Hematopoietic multipotent progenitor cell treated with erythropoietin and hydrocortisone succinate and interleukin-3 and kit ligand, for 17 days (in vitro differentiated cells): ENCODE data around the gene TRRAP.

Experiments
- DNase-seq: peaks from one replicate; pipeline ENCODE4 v3.0.0-alpha.2; 2015; ENCODE audit warnings: low spot score

Gene TRRAP

DNA sequence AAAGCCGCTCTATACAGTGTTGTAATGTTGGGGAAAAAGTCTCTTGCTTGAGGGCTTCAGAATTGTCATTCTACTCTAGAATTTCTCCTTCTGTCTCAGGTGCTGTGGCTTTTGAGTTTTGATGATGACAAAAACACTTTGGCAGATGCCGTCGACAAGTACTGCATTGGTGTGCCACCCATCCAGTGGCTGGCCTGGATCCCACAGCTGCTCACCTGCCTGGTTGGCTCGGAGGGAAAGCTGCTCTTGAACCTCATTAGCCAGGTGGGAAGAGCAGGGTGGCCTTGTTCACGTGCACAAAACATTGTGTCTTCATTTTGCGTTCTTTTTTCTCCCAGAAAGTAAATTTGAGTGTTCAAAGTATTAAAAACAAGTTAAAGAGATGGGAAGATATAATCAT lies 112.0 kb downstream of the TRRAP start:
- DNase-seq, result no peak

DNA sequence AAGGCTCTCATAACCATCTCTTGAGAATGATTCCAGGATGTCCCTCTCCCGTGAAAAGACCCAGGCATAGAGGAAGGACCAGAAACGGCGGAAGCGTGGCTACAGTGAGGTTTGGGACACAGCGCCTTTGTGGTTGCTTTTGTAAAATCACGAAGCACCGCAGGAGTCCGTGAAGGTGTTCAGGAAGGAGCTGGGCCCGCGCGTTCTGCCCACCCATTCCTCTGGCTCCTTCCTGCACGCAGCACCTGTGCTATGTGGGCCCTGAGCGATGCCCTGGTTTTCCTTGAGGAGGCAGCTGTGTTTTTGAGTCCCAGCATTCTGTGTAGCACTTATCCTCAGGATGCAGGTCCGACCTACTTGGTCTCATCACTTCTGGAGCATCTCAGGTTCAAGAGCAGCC lies 112.8 kb downstream of the TRRAP start:
- no peak for DNase-seq

DNA sequence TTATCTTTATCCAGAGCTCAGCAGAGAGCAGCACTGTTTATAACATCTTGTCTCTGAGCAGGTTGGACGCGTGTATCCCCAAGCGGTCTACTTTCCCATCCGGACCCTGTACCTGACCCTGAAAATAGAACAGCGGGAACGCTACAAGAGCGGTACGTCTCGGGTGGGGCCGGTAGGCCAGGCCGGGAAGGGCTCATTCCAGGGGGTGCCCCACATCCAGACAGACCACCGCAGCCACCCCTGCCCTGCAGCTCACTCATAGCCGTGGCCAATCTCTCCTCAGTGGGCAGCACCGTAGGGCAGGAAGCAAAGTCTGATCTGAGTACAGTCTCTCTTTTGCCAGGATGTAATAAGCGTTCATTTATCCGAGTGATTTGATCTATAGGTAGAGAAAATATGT lies 113.7 kb downstream of the TRRAP start:
- no peak for DNase-seq

DNA sequence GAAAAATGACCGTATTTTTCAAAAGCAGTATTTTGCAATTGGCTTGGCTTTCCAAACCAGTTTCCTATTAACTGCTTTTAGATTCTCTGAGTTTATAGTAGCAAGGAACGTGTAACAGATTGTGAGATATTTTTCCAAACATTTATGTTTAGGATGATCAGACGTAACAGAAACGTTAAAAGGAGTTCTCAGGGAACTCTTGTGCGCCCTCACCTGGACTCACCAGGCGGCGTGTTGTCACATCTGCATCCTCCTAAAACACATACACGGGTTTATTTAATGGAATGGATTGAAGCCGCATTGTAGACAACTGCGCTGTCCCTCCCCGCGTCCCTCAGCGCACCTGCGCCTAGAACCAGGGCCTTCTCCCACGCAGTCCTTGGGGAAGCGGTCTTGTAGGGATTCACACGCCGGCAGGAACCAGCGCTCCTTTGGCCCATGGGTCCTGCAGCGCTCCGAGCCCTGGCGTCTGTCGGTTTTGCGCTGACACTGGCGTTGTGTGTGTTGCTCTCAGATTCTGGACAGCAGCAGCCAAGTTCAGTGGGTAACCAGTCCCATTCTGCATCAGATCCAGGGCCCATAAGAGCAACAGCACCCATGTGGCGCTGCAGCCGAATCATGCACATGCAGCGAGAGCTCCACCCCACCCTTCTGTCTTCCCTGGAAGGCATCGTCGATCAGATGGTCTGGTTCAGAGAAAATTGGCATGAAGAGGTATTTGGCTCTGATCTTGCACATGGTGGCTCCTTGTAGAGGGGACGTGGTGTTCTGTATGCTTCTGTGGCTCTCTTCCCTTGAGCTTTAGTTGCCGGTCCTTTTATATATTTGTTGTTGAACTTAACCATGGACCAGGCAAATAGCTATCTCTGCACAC lies 114.9 kb downstream of the TRRAP start:
- DNase-seq, result no peak

GRCh38 chr7:98994046-98994944 lies 116.0 kb downstream of the TRRAP start:
- DNase-seq, result no peak

DNA sequence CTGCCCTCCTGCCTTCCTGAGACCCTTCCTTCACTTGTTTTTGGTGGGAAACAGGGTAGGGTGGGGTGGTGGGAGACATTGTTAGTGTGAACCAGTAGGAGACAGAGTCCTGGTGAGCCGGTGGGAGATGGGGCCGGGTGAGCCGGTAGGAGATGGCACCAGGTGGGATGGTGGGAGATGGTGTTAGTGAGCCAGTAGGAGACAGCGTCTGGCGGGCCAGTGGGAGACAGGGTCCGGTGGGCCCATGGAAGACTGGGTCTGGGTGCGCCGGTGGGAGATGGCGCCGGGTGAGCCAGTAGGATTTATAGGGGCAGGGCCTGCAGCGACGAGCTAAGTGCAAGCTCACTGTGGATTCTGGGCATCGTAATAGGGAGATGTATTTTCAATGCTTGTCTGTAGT lies 116.8 kb downstream of the TRRAP start:
- DNase-seq, result no peak

GRCh38 chr7:98995523-98996149 lies 117.3 kb downstream of the TRRAP start:
- DNase-seq, result no peak

DNA sequence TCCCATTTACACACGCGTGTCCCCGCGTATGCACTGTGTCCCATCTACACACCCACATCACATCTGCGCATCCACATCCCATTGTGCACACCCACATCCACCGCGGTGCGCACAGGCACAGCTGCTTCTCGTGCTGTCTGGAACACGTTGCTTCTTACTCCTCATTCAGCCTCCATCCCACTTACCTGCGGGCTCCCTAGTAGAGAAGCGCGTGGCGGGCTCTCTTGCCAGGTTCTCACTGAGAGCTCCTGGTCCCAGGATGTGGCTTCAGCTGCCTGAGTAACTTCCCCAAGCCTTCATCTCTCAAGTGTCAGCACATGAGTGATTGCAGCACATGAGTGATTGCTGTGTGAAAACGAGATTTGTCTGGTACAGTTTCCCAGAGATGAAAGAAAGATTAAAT lies 117.8 kb downstream of the TRRAP start:
- DNase-seq, result no peak

GRCh38 chr7:98997846-98998245 lies 119.5 kb downstream of the TRRAP start:
- no peak for DNase-seq

DNA sequence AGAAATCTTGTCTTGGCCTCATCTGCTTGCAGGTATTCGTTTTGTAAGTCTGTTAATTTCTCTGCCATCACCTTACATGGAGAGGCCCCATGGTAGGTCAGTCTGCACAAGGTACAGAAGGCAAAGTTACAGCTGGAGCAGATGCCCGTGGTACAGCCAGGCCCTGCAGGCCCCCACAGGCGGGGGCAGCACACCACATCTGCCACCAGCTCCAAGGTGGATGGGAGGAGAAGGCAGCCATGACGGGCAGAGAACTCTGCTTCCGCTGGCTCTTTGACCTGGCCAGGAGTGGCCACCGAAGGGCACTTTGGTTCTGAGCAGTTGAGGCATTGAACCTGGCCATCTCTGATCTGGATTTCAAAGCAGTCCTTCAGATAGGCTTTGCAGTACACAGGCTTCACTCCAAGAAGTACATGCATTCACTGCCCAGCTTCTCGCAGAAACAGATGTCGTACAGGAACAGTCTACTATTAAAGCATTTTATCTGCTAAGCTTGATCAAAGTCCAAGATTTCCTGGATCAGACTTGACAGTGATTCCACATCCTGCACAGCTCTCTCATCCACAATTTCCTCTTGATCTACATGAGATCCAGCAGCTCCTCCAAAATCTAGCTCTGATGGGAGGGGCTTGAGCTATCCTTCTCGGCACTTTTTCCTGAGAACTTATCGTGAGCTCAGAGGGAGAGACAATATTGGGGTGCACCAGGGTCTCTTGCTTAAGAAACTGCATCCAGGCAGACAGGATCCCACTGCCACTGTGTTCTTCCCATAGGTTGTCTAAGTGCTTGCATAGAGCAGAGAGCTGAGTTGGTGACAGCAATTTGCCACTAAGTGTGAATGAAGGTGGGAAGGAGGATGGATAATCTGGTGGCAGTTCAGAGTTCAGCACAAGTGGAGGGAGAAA lies 120.7 kb downstream of the TRRAP start:
- DNase-seq, result no peak

- DNase-seq, result no peak
Observed at GRCh38 chr7:99000196-99000903, 122.0 kb downstream of the TRRAP start.

GRCh38 chr7:99000904-99001465 lies 122.7 kb downstream of the TRRAP start:
- DNase-seq, result no peak

DNA sequence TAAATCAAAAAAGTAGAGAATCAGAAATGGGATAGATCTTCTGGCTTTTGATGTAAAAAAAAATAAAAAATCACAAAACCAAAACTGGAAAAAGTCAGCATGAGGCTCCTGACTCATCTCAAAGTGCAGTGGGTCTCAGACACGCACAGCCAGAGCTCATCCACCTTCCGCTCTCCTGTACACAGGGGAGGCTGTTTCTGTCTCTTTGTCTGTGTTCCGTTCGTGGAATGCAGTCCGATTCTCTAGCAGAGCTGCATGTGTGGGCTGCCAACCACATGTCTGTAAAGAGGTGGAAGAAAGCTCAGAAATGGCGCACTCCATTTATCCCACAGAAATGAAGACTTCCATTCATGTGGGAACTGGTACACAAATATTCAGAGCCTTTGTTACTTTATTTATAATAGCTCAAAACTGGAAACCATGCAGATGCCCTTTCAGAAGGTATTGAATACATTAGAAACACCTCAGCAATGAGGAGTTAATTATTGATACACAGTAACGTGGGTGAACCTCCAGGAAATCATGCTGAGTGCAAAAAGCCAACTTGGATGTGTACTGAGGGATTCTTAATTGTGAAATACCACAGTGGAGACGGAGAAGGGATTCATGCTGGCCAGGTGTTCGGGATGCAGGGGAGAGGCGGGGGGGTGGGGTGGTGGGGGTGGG lies 123.3 kb downstream of the TRRAP start:
- DNase-seq, result no peak

GRCh38 chr7:99002148-99002826 lies 124.0 kb downstream of the TRRAP start:
- DNase-seq, result no peak

GRCh38 chr7:99002827-99003212 lies 124.5 kb downstream of the TRRAP start:
- no peak for DNase-seq

DNA sequence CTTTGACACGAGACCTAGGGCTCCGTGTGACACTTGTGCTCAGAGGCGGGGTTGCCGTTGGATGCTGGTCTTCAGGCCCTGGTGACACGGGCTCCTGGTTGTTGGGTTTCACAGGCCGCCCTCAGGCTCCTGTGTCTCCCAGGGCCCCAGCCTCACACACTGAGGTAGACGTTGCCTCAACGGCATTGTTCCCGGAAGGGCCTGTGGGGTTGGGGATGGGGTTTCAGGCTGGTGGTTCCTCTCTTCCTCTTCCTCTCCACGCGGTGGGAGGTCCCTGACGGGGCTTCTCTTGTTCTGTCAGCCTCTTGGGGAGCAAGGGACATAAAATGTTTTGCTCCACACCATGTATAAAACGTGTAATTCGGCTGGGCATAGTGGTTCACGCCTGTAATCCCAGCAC lies 125.1 kb downstream of the TRRAP start:
- no peak for DNase-seq

DNA sequence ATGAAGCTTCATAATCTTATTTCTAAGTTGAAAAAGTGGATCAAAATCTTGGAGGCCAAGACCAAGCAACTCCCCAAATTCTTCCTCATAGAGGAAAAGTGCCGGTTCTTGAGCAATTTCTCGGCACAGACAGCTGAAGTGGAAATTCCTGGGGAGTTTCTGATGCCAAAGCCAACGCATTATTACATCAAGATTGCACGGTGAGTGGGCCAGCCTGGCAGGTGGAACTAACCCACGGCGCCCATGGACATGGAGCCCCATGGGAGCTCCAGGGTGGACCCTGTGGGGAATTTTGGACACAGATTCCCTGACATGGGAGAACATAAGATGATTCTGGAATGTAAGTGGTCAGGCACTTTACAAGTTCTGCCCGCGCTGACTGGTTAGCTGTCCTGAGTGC lies 125.9 kb downstream of the TRRAP start:
- DNase-seq, result no peak

DNA sequence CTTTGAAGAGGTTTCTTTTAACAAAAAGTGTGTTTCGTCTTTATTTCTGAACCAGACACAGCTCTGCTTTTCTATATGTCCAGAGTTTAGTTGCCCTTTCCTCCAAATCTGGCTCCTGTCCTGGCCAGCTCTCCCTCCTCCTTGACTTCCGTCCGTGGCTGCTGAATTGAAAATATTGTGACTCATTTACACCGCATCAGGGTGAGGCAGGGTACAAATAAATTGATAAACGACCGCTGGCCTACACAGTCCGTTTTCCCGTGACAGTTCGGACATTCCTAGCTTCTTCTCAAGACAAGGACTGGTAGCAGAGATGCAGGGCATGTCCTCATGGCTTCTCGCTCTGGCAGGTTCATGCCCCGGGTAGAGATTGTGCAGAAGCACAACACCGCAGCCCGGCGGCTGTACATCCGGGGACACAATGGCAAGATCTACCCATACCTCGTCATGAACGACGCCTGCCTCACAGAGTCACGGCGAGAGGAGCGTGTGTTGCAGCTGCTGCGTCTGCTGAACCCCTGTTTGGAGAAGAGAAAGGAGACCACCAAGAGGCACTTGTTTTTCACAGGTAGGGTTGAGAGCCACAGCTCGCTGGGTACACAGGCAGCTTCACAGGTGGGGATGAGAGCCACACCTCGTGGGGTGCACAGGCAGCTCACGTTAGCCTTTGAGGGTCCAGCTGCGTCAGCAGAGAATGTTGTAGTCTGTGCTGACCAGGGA lies 126.6 kb downstream of the TRRAP start:
- DNase-seq, result no peak

DNA sequence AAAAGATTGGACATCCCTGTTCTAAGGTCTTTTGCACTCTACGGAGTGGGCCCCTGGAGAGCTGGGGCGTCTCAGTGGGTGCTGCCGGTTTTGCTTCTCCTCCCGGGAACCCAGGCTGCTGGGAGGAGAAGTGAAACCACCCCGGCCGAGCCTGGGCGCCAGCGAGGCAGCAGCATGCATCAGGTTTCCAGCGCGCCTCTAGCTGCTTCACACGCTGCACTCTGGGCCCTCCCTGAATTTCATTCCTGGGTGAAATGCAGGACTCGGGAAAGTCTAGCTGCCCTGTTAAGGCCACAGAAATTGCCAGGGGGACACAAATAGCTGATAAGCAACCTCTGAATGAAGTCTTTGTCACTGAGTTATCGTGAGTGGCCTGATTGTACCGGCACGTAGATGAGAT lies 127.4 kb downstream of the TRRAP start:
- no peak for DNase-seq
